Erythroblast (primary cell): ENCODE results near the gene SIGLEC14.

Source experiments
- GATA1 ChIP-seq: IDR thresholded peaks from 2 replicates; pipeline ENCODE4 v1.6.1; 2011; ENCODE audit warnings: low read depth, mild to moderate bottlenecking, control low read depth, low read length, moderate library complexity
- POLR2A ChIP-seq: IDR thresholded peaks from 2 replicates; pipeline ENCODE4 v1.6.1; 2011; ENCODE audit warnings: mild to moderate bottlenecking, low read length

DNA sequence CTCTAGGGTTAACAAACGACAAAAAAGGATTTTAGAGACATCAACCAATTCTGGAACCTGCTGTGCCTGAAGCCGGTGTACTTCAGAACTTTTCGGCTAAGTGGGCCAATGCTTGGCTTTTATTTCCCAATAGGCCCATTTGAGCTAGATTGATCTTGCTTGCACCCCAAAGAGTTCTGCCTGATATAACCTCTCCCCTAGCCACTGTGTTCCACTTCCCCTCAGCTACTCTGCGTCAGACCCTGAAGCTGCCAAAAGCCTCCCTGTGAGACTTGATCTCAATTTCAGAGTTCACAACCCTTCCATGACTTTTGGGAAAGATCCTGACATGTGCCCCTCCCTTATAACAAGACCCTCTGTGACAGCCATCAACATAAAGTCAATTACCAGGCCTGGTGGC is 5.6 kb upstream of the SIGLEC14 start:
- TF ChIP-seq POLR2A (no peak), GATA1 (no peak)
